HEK293 (cell line): ENCODE data around the gene AGO1.

ENCODE experiments used
- CTCF ChIA-PET: fragments of 350-600 bp; formaldehyde crosslinking; extraction: SDS; loops from one replicate; lab custom pipeline; 2021; ENCODE audit warnings: antibody characterized with exemption; lab: Yijun Ruan, JAX
- POLR2A ChIA-PET: fragments of 300-600 bp; formaldehyde crosslinking; extraction: SDS; loops from one replicate; lab custom pipeline; 2020; ENCODE audit warnings: antibody characterized with exemption, inconsistent platforms; lab: Yijun Ruan, JAX
- H3K27ac ChIP-seq: fragments of 200-500 bp; sonication (Bioruptor generic); 2 replicates; pipeline ENCODE4 v1.5.1; 2014; ENCODE audit warnings: low read depth, low read length, control low read depth, inconsistent platforms; ENCODE audit errors: extremely low read depth
- H3K36me3 ChIP-seq, 2 experiments: fragments of 200-500 bp in 1 of 2; sonication (Bioruptor generic) in 1 of 2; 1 replicate in 1 of 2; 2 replicates in 1 of 2; pipeline ENCODE4 v1.5.1; 2014 to 2017; ENCODE audit warnings: inconsistent platforms in 2 of 2, low read length in 2 of 2; ENCODE audit not compliant: control insufficient read depth in 2 of 2, insufficient read depth in 1 of 2
- H3K4me1 ChIP-seq: fragments of 200-500 bp; sonication (Bioruptor generic); 2 replicates; pipeline ENCODE4 v1.5.1; 2014; ENCODE audit warnings: mild to moderate bottlenecking, low read length, inconsistent platforms; ENCODE audit not compliant: control insufficient read depth, insufficient read depth
- H3K4me3 ChIP-seq: 2 replicates; pipeline ENCODE4 v1.5.1; 2011; ENCODE audit warnings: low read depth, mild to moderate bottlenecking, control low read depth, low read length, moderate library complexity
- H3K9me3 ChIP-seq: fragments of 200-500 bp; sonication (Bioruptor generic); 2 replicates; pipeline ENCODE4 v1.5.1; 2014; ENCODE audit warnings: low read depth, low read length, inconsistent platforms; ENCODE audit not compliant: control insufficient read depth, insufficient read depth
- GFI1B ChIP-seq: fragments of 450-650 bp; formaldehyde crosslinking; IDR thresholded peaks from 2 replicates; pipeline ENCODE4 v1.5.1; 2016; ENCODE audit warnings: missing biosample characterization, missing genetic modification characterization
- HOXA7 ChIP-seq: sonication (generic); formaldehyde crosslinking; IDR thresholded peaks from 2 replicates; pipeline ENCODE4 v1.8.1; 2022; ENCODE audit warnings: missing genetic modification reagents, borderline replicate concordance
- IKZF3 ChIP-seq: fragments of 450-650 bp; IDR thresholded peaks from 2 replicates; pipeline ENCODE4 v1.5.0; 2018; ENCODE audit warnings: missing biosample characterization, mild to moderate bottlenecking, missing genetic modification characterization, moderate library complexity
- KLF10 ChIP-seq: fragments of 450-650 bp; IDR thresholded peaks from 2 replicates; pipeline ENCODE4 v1.5.1; 2018; ENCODE audit warnings: missing biosample characterization, mild to moderate bottlenecking, missing genetic modification characterization
- KLF7 ChIP-seq: fragments of 450-650 bp; formaldehyde crosslinking; IDR thresholded peaks from 2 replicates; pipeline ENCODE4 v1.5.1; 2016; ENCODE audit warnings: missing biosample characterization, missing genetic modification characterization, borderline replicate concordance
- PRDM4 ChIP-seq: fragments of 450-650 bp; formaldehyde crosslinking; IDR thresholded peaks from 2 replicates; pipeline ENCODE4 v1.5.1; 2017; ENCODE audit warnings: missing biosample characterization, missing genetic modification characterization
- RBAK ChIP-seq: fragments of 450-650 bp; formaldehyde crosslinking; IDR thresholded peaks from 2 replicates; pipeline ENCODE4 v1.5.1; 2016; ENCODE audit warnings: missing biosample characterization, missing genetic modification characterization
- TRIM28 ChIP-seq: IDR thresholded peaks from 2 replicates; pipeline ENCODE4 v1.6.1; 2011; ENCODE audit warnings: low read length, control low read depth, borderline replicate concordance
- ZBTB17 ChIP-seq: fragments of 450-650 bp; formaldehyde crosslinking; IDR thresholded peaks from 2 replicates; pipeline ENCODE4 v1.5.1; 2016; ENCODE audit warnings: missing biosample characterization, missing genetic modification characterization
- ZBTB21 ChIP-seq: fragments of 450-650 bp; formaldehyde crosslinking; IDR thresholded peaks from 2 replicates; pipeline ENCODE4 v1.5.1; 2017; ENCODE audit warnings: missing biosample characterization, missing genetic modification characterization
- ZNF121 ChIP-seq: fragments of 450-650 bp; formaldehyde crosslinking; IDR thresholded peaks from 2 replicates; pipeline ENCODE4 v1.5.1; 2016; ENCODE audit warnings: missing biosample characterization, missing genetic modification characterization
- ZNF133 ChIP-seq: fragments of 450-650 bp; formaldehyde crosslinking; IDR thresholded peaks from 2 replicates; pipeline ENCODE4 v1.5.1; 2016; ENCODE audit warnings: missing biosample characterization, missing genetic modification characterization
- ZNF140 ChIP-seq: fragments of 450-650 bp; formaldehyde crosslinking; IDR thresholded peaks from 2 replicates; pipeline ENCODE4 v1.5.1; 2016; ENCODE audit warnings: missing biosample characterization, missing genetic modification characterization
- ZNF274 ChIP-seq, 2 experiments: fragments of 200-500 bp in 1 of 2; fragments of 450-650 bp in 1 of 2; sonication (Bioruptor generic) in 1 of 2; formaldehyde crosslinking in 1 of 2; IDR thresholded peaks; 2 replicates each; pipeline versions ENCODE4 v1.5.1 to v1.6.1; 2014 to 2016; ENCODE audit warnings: borderline replicate concordance in 1 of 2, inconsistent platforms in 1 of 2, low read length in 1 of 2, missing biosample characterization in 1 of 2, missing genetic modification characterization in 1 of 2
- ZNF292 ChIP-seq: fragments of 450-650 bp; formaldehyde crosslinking; IDR thresholded peaks from 2 replicates; pipeline ENCODE4 v1.5.1; 2016; ENCODE audit warnings: low read depth, missing biosample characterization, missing genetic modification characterization, borderline replicate concordance
- ZNF302 ChIP-seq: fragments of 450-650 bp; formaldehyde crosslinking; IDR thresholded peaks from 2 replicates; pipeline ENCODE4 v1.5.1; 2016; ENCODE audit warnings: missing biosample characterization, missing genetic modification characterization, low read depth
- ZNF341 ChIP-seq: fragments of 450-650 bp; formaldehyde crosslinking; IDR thresholded peaks from 2 replicates; pipeline ENCODE4; 2016; ENCODE audit warnings: low read depth, missing biosample characterization, missing genetic modification characterization
- ZNF350 ChIP-seq: fragments of 450-650 bp; formaldehyde crosslinking; IDR thresholded peaks from 2 replicates; pipeline ENCODE4 v1.5.0; 2017; ENCODE audit warnings: missing biosample characterization, mild to moderate bottlenecking, missing genetic modification characterization
- ZNF354C ChIP-seq: fragments of 450-650 bp; formaldehyde crosslinking; IDR thresholded peaks from 2 replicates; pipeline ENCODE4 v1.5.1; 2016; ENCODE audit warnings: missing biosample characterization, missing genetic modification characterization, low read depth, borderline replicate concordance
- ZNF398 ChIP-seq: fragments of 450-650 bp; formaldehyde crosslinking; IDR thresholded peaks from 2 replicates; pipeline ENCODE4 v1.5.1; 2017; ENCODE audit warnings: missing biosample characterization, missing genetic modification characterization
- ZNF513 ChIP-seq: fragments of 450-650 bp; IDR thresholded peaks from 2 replicates; pipeline ENCODE4 v1.5.1; 2018; ENCODE audit warnings: missing biosample characterization, missing genetic modification characterization
- ZNF544 ChIP-seq: fragments of 450-650 bp; formaldehyde crosslinking; IDR thresholded peaks from 2 replicates; pipeline ENCODE4 v1.5.0; 2017; ENCODE audit warnings: missing biosample characterization, missing genetic modification characterization
- ZNF626 ChIP-seq: fragments of 450-650 bp; sonication (Bioruptor Pico); formaldehyde crosslinking; IDR thresholded peaks from 2 replicates; pipeline ENCODE4 v1.5.1; 2018; ENCODE audit warnings: missing biosample characterization, missing genetic modification characterization, inconsistent platforms
- ZNF629 ChIP-seq: fragments of 450-650 bp; formaldehyde crosslinking; IDR thresholded peaks from 2 replicates; pipeline ENCODE4 v1.5.1; 2017; ENCODE audit warnings: missing biosample characterization, missing genetic modification characterization

Gene AGO1

GRCh38 chr1:35915693-35916092, 32.7 kb downstream of the AGO1 start:
- POLR2A ChIA-PET = interaction anchor here (1.6 kb wide), 1 partner anchor 30 kb away, joined by 4 read pairs; no protein-coding TSS in a partner anchor
- H3K4me1 ChIP-seq = peaks cover 5% of the 10 kb centered on the region; the same call in 1 of the 2 replicates
- H3K27ac ChIP-seq = no peak overlapping the region
- TF ChIP-seq ZBTB21 (tag by site-specific recombination) (no peak), ZNF133 (tag by site-specific recombination) (no peak), KLF10 (tag by site-specific recombination) (no peak), PRDM4 (tag by site-specific recombination) (peak; percentile 45; the same call in 1 of the 2 replicates), TRIM28 (0 out of 2 replicates have a peak, but pooled peaks have one; percentile 25)
- H3K4me3 ChIP-seq = no peak overlapping the region
- H3K9me3 ChIP-seq = no peaks in the 10 kb centered on the region
- H3K36me3 ChIP-seq = peaks cover 45 to 98% of the 10 kb centered on the region in 2 experiments
- CTCF ChIA-PET = interaction anchor here (0.7 kb wide), 1 partner anchor 219 kb away, joined by 3 read pairs; no protein-coding TSS in a partner anchor

GRCh38 chr1:35923791-35924221, 40.8 kb downstream of the AGO1 start:
- no peaks in the 10 kb centered on the region for H3K4me1 ChIP-seq
- no peaks in the 10 kb centered on the region for H3K9me3 ChIP-seq
- no peak overlapping the region for H3K27ac ChIP-seq
- no peak overlapping the region for H3K4me3 ChIP-seq
- POLR2A ChIA-PET = interaction anchor here (0.5 to 1.5 kb wide), 2 partner anchors 14 to 40 kb away, joined by 4 read pairs; partner anchors contain the start of gene AGO1
- peaks cover 6 to 80% of the 10 kb centered on the region in 2 experiments for H3K36me3 ChIP-seq
- TF ChIP-seq RBAK (tag by site-specific recombination) (no peak), TRIM28 (no peak), ZNF544 (tag by site-specific recombination) (no peak), ZNF513 (tag by site-specific recombination) (no peak), ZBTB17 (tag by site-specific recombination) (no peak), ZNF398 (no peak), ZNF350 (tag by site-specific recombination) (no peak), ZNF302 (tag by site-specific recombination) (no peak), ZNF140 (tag by site-specific recombination) (no peak), ZNF629 (tag by site-specific recombination) (no peak), ZNF354C (tag by site-specific recombination) (no peak), GFI1B (tag by site-specific recombination) (no peak), IKZF3 (no peak), ZNF292 (tag by site-specific recombination) (no peak), ZNF626 (no peak), ZNF341 (tag by site-specific recombination) (no peak), ZNF274 (IDR thresholded peaks at IDR 0.05; ENCODE audit: low read length) (no peak), ZNF274 (tag by site-specific recombination; IDR thresholded peaks at IDR 0.05; ENCODE audit: borderline replicate concordance) (no peak), ZNF121 (no peak), KLF7 (tag by site-specific recombination) (no peak), HOXA7 (CRISPR knock-in tag) (no peak)
- CTCF ChIA-PET = no interaction called here
